Kidney glomerular epithelial cell (primary cell): ENCODE data around the gene TMEM125.

Experiments
- DNase-seq: peaks from one replicate; lab custom pipeline; 2025; lab: John Stamatoyannopoulos, UW

TMEM125 gene

GRCh38 chr1:43293896-43294760, 24.3 kb downstream of the TMEM125 start:
- peak; percentile 36 for DNase-seq

- DNase-seq, result no peak
Measured at GRCh38 chr1:43294761-43295160, 25.0 kb downstream of the TMEM125 start.

- DNase-seq, result no peak
Measured at GRCh38 chr1:43296207-43296606, 26.4 kb downstream of the TMEM125 start.

GRCh38 chr1:43298055-43298454, 28.3 kb downstream of the TMEM125 start:
- DNase-seq, result no peak

GRCh38 chr1:43299101-43299500, 29.3 kb downstream of the TMEM125 start:
- DNase-seq, result no peak

- DNase-seq, result no peak
Measured at GRCh38 chr1:43300378-43301094, 30.8 kb downstream of the TMEM125 start, which contains the start of gene TIE1. Gene TIE1, plus strand, starts transcription at chr1:43300982. Its CDS starts 90 bp downstream, at chr1:43301072.

GRCh38 chr1:43302201-43302600, 32.4 kb downstream of the TMEM125 start:
- DNase-seq, result no peak

- DNase-seq, result peak; percentile 70
Measured at GRCh38 chr1:43302721-43303470, 33.1 kb downstream of the TMEM125 start.

GRCh38 chr1:43303471-43304313, 33.9 kb downstream of the TMEM125 start:
- no peak for DNase-seq

- no peak for DNase-seq
Measured at GRCh38 chr1:43304314-43304681, 34.5 kb downstream of the TMEM125 start.

- no peak for DNase-seq
Measured at GRCh38 chr1:43304771-43305300, 35.1 kb downstream of the TMEM125 start.

- no peak for DNase-seq
Measured at GRCh38 chr1:43305461-43305860, 35.7 kb downstream of the TMEM125 start.

GRCh38 chr1:43305926-43306687, 36.3 kb downstream of the TMEM125 start:
- DNase-seq, result no peak

GRCh38 chr1:43306688-43307457, 37.1 kb downstream of the TMEM125 start:
- DNase-seq, result no peak

GRCh38 chr1:43307458-43308158, 37.8 kb downstream of the TMEM125 start:
- DNase-seq, result no peak

GRCh38 chr1:43308635-43309404, 39.0 kb downstream of the TMEM125 start:
- DNase-seq, result no peak

GRCh38 chr1:43309405-43310025, 39.7 kb downstream of the TMEM125 start:
- DNase-seq, result no peak

- no peak for DNase-seq
Measured at GRCh38 chr1:43311521-43311920, 41.7 kb downstream of the TMEM125 start.
